ENCODE measurements around the gene ERP44.

DNA sequence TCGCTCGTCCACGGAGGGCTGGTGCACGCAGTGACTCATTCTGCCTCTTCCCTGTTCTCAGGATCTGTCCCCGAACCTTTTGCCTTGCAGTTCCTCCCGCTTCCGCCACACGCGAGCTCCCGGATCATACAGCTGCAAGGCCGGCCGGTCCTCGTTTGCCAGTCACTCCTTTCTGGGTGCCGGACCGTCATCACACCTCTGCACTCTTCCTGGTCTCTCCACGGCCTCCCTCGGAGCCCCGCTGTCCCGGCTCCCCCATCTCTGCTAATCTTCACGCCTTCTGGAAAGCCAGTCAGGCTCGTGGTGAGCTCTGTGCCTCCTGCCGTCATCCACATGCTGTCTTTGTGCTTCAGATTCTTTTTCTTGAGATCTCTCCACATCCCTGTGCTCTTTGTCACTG, 100.5 kb downstream of the ERP44 start:
- TF ChIP-seq, protein P1, sequence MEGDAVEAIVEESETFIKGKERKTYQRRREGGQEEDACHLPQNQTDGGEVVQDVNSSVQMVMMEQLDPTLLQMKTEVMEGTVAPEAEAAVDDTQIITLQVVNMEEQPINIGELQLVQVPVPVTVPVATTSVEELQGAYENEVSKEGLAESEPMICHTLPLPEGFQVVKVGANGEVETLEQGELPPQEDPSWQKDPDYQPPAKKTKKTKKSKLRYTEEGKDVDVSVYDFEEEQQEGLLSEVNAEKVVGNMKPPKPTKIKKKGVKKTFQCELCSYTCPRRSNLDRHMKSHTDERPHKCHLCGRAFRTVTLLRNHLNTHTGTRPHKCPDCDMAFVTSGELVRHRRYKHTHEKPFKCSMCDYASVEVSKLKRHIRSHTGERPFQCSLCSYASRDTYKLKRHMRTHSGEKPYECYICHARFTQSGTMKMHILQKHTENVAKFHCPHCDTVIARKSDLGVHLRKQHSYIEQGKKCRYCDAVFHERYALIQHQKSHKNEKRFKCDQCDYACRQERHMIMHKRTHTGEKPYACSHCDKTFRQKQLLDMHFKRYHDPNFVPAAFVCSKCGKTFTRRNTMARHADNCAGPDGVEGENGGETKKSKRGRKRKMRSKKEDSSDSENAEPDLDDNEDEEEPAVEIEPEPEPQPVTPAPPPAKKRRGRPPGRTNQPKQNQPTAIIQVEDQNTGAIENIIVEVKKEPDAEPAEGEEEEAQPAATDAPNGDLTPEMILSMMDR (IDR thresholded peaks at IDR 0.05; ENCODE audit: low read depth, low read length, poor library complexity, severe bottlenecking), result no peak
- TF ChIP-seq EZH2phosphoT487 (IDR thresholded peaks at IDR 0.05; ENCODE audit: borderline replicate concordance, low read length), result no peak

All from DOHH2 (cell line).